SH-SY5Y (cell line): ENCODE data around the gene FABP7.
A peak's percentile ranks its signal among the peaks of the same experiment; 100 is the strongest.

Experiments used
- GATA2 ChIP-seq: IDR thresholded peaks from 2 replicates; pipeline ENCODE4 v1.6.1; 2011; ENCODE audit warnings: mild to moderate bottlenecking, low read depth, low read length
- GATA3 ChIP-seq: IDR thresholded peaks from 2 replicates; pipeline ENCODE4 v1.6.1; 2011; ENCODE audit warnings: low read depth, mild to moderate bottlenecking, low read length, moderate library complexity

The FABP7 gene

GRCh38 chr6:122800906-122801305 lies 21.4 kb downstream of the FABP7 start:
- TF ChIP-seq GATA2 = no peak
- TF ChIP-seq GATA3 = no peak

GRCh38 chr6:122801397-122801796 lies 21.9 kb downstream of the FABP7 start:
- TF ChIP-seq GATA2 (no peak), GATA3 (no peak)

GRCh38 chr6:122803171-122803661 lies 23.7 kb downstream of the FABP7 start:
- TF ChIP-seq GATA3 (no peak), GATA2 (peak; percentile 36; the same call in 1 of the 2 replicates)

- TF ChIP-seq GATA3 (no peak), GATA2 (no peak)
Measured at GRCh38 chr6:122804962-122805485, 25.5 kb downstream of the FABP7 start.

GRCh38 chr6:122806291-122806690 lies 26.8 kb downstream of the FABP7 start:
- TF ChIP-seq GATA2 (no peak), GATA3 (no peak)

- no peak for TF ChIP-seq GATA2
- no peak for TF ChIP-seq GATA3
Measured at GRCh38 chr6:122808121-122808885, 28.8 kb downstream of the FABP7 start.

- no peak for TF ChIP-seq GATA2
- TF ChIP-seq GATA3 = no peak
Measured at GRCh38 chr6:122809001-122809400, 29.5 kb downstream of the FABP7 start.

- TF ChIP-seq GATA3 = no peak
- no peak for TF ChIP-seq GATA2
Measured at GRCh38 chr6:122809691-122810090, 30.2 kb downstream of the FABP7 start.

- no peak for TF ChIP-seq GATA2
- no peak for TF ChIP-seq GATA3
Measured at GRCh38 chr6:122810189-122810588, 30.7 kb downstream of the FABP7 start.

- no peak for TF ChIP-seq GATA2
- TF ChIP-seq GATA3 = no peak
Measured at GRCh38 chr6:122817358-122817757, 37.8 kb downstream of the FABP7 start.

- TF ChIP-seq GATA2 = no peak
- no peak for TF ChIP-seq GATA3
Measured at GRCh38 chr6:122817766-122818165, 38.2 kb downstream of the FABP7 start.

GRCh38 chr6:122818866-122819265 lies 39.4 kb downstream of the FABP7 start:
- TF ChIP-seq GATA3 = no peak
- TF ChIP-seq GATA2 = no peak

GRCh38 chr6:122821095-122821494 lies 41.6 kb downstream of the FABP7 start:
- TF ChIP-seq GATA3 = no peak
- TF ChIP-seq GATA2 = no peak

GRCh38 chr6:122825163-122825562 lies 45.6 kb downstream of the FABP7 start:
- TF ChIP-seq GATA3 = no peak
- no peak for TF ChIP-seq GATA2

- no peak for TF ChIP-seq GATA3
- no peak for TF ChIP-seq GATA2
Measured at GRCh38 chr6:122829456-122829855, 49.9 kb downstream of the FABP7 start.
